HL-60/S4 treated with retinoic acid at 250 ng/mL for 4 days and 3 days (cell line): Measurements from ENCODE around the gene SLC19A3.
"Not testable (repeated sequence)": the region's sequence is repeated elsewhere in the genome, so short reads cannot be mapped to it uniquely, and the experiment has no call there.

Experiments used
- in situ Hi-C: fragments of 300-500 bp; cut with MboI; formaldehyde crosslinking; loops from 2 replicates; pipeline ENCODE4 v1.7.0; 2022; ENCODE audit warnings: low sequenced_read_pairs

SLC19A3 gene

DNA sequence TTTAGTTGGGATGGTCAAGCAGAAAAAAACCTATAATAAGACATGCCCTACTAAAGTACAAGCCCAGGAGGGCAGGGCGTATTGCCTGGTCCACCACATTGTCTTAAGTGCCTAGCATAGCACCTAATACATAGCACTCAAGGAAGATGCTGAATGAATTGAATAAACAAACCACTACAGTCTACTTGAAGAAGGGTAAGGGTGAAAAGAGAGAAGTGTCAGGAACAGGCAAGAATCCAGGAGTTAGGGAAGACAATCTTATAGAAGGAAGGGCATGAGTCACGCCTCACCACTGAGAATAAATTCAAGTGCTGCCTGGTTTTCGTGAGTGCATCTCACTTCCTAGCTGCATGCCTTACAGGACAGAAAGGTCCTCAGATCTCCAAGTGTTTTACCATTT lies 13.9 kb downstream of the SLC19A3 start:
- in situ Hi-C loops: no loop called here

GRCh38 chr2:227703280-227703732 lies 14.5 kb downstream of the SLC19A3 start:
- in situ Hi-C loops: no loop called here

- in situ Hi-C loops: no loop called here
These were observed 16.3 kb downstream of the SLC19A3 start for GRCh38 chr2:227701556-227701955.

GRCh38 chr2:227696990-227697679 lies 20.7 kb downstream of the SLC19A3 start:
- in situ Hi-C loops: no loop called here

GRCh38 chr2:227687189-227687588 lies 30.6 kb downstream of the SLC19A3 start:
- in situ Hi-C loops: no loop called here

GRCh38 chr2:227684258-227684657 lies 33.6 kb downstream of the SLC19A3 start:
- in situ Hi-C loops: no loop called here

- in situ Hi-C loops: no loop called here
These were observed 39.9 kb downstream of the SLC19A3 start for GRCh38 chr2:227677928-227678327.

DNA sequence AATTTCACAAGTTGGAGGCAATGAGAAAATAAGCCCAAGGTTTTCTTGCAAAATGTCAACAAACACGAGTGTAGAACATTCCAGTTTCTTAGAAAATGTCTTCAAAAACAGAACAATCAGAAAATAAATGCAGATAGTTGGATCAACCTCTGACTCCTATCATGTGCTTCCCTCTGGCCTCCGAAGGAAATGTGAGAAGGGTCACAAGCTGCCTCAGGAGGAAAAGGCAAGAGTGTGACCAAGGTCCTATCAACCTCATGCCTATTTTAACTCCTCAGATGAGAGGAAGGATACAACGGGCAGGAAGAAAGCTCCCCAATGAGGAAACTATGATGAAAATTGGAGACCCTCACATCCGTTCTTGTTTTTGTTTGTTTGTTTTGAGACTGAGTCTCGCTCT lies 43.3 kb downstream of the SLC19A3 start:
- in situ Hi-C loops: no loop called here

DNA sequence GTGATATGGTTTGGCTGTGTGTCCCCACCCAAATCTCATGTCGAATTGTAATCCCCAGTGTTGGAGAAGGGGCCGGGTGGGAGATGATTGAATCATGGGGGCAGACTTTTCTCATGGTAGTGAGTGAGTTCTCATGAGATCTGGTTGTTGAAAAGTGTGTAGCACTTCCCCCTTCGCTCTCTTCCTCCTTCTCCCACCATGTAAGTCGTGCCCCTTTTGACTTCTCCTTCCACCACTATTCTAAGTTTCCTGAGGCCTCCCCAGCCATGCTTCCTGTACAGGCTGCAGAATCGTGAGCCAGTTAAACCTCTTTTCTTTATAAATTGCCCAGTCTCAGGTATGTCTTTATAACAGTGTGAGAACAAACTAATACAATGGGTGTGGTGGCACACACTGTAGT lies 44.2 kb downstream of the SLC19A3 start:
- in situ Hi-C loops: not testable (repeated sequence)

DNA sequence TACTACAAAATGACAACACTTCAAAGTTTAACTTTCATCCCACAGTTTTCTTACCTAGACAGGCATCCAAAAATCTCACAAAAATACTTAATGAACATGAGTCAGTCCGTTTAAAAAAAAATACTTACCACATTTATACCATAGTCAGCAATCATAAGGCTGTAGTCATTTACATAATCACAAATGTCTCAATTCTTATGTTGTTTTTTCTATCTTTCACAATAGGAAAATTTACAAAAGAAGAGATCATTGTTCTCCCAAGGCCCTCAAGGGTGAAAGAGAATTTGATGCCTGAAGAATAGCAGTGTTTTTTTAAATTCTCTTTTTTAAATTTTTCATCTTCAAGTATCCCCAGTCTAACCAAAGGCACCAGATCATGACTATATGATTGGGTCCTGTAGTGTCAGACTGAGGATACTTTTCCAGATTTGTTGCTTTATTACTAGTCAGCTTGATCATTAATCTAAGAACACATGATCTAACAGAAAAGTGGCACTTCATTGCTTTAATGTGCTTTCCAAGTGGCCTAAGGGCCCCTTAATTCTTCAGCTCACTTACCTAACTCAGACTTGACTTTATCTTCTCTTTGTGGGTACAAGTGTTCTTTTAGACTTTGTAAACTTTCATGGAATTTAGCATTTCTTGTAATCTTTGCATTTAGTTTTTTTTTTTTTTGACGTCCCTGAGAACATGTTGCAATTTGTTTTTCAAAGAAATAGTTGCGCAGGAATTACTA lies 46.5 kb downstream of the SLC19A3 start:
- in situ Hi-C loops: no loop called here

- in situ Hi-C loops: not testable (repeated sequence)
These were observed 51.1 kb downstream of the SLC19A3 start, which contains the start of gene SCYGR5 for GRCh38 chr2:227666631-227667170. TSS of gene SCYGR5 (plus strand) at chr2:227666804. CDS start at chr2:227666804, 0 bp downstream.

GRCh38 chr2:227665189-227665940 lies 52.5 kb downstream of the SLC19A3 start:
- in situ Hi-C loops: no loop called here

GRCh38 chr2:227661827-227662226 lies 56.0 kb downstream of the SLC19A3 start:
- in situ Hi-C loops: no loop called here

GRCh38 chr2:227661025-227661649 lies 56.7 kb downstream of the SLC19A3 start:
- in situ Hi-C loops: no loop called here

DNA sequence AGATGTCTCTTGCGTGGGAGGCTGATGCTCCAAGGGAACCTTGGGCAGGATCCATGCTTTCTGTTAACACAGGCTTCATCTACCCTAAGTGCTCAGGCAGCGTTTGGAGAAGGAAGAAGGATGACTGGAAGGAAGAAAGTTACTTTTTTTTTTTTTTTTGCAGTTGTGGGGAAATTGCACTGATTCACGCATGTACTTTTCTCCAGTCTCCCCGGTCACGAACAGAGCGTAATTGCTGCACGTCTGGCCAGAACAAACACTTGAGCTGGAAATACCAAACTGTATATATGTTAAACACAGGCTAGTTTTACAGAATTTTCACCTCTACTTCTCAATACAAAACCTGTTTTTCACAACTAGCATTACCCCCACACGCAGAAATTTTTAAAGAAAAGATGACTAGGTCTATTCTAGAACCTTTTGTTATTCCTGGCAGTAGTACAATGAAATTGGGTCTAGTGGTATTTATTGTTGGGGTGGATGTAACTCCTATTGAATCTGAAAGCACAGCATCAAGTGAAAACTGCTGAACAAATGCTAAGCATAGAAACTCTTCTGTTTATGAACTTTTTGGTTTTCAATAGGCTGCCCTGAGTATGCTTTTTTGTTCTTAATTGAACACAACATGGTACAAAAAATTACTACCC lies 60.5 kb downstream of the SLC19A3 start:
- in situ Hi-C loops: no loop called here

- in situ Hi-C loops: no loop called here
These were observed 62.4 kb downstream of the SLC19A3 start for GRCh38 chr2:227655454-227655853.

GRCh38 chr2:227654426-227654825 lies 63.4 kb downstream of the SLC19A3 start:
- in situ Hi-C loops: no loop called here

DNA sequence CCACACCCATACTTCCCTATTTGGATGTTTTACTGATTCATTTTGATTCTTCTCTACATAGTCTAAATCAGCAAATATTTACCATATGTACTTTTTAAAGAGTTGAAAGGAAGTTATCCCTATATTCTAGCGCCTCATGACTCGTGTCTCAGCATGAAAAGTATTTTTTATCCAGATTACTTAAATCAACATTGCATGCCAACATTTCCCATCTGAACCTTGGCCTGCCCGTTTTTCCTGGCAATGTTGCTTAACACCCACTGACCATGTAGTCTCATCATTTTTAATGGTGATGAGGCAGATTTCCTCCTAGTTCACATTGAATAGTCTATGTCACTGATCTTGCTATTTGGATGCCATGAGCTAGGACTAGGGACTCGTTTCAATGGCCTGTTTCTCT lies 64.4 kb downstream of the SLC19A3 start:
- in situ Hi-C loops: no loop called here

GRCh38 chr2:227643990-227644551 lies 73.8 kb downstream of the SLC19A3 start:
- in situ Hi-C loops: no loop called here

DNA sequence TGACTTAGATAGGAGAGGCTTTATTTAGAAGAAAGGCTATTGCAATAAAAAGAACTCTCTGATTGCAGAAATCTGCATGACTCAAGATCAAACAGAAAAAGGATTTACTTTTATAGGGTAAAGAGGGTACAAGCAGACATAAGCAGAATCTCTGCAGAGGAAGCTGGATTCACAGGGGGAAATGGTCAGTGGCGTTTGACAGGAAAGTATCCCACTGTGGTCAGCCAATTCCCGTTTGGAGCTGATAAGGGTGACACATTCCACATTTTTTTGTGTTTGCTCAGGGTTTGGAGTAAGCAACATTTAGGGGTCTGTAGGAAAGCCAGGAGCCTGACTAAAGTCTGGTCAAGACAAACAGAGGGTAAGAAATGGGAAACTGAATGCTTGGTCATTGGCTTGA lies 75.2 kb downstream of the SLC19A3 start:
- in situ Hi-C loops: no loop called here
